Vagina (tissue), 2 donors: ENCODE measurements around the gene WIPF3.

Experiments
- POLR2A ChIP-seq, 2 donors: fragments of 450-650 bp; IDR thresholded peaks; one replicate each; pipeline ENCODE4 v1.6.1; 2017; ENCODE audit warnings: antibody characterized with exemption in 2 of 2, mild to moderate bottlenecking in 2 of 2, moderate library complexity in 2 of 2
- POLR2AphosphoS5 ChIP-seq, 2 donors: sonication (generic); formaldehyde crosslinking; IDR thresholded peaks; one replicate each; pipeline ENCODE4 v1.9.0; 2017; ENCODE audit warnings: antibody characterized with exemption in 2 of 2, mild to moderate bottlenecking in 2 of 2, low read depth in 1 of 2; ENCODE audit not compliant: insufficient read depth in 1 of 2
- TF ChIP-seq, protein P1 (sequence below), 3 experiments: fragments of 450-650 bp in 2 of 3; fragments of 200-600 bp in 1 of 3; sonication (generic) in 1 of 3; IDR thresholded peaks; one replicate each; pipeline ENCODE4 v1.5.1; 2017 to 2019; ENCODE audit warnings: antibody characterized with exemption in 3 of 3, mild to moderate bottlenecking in 2 of 3, moderate library complexity in 2 of 3

DNA sequence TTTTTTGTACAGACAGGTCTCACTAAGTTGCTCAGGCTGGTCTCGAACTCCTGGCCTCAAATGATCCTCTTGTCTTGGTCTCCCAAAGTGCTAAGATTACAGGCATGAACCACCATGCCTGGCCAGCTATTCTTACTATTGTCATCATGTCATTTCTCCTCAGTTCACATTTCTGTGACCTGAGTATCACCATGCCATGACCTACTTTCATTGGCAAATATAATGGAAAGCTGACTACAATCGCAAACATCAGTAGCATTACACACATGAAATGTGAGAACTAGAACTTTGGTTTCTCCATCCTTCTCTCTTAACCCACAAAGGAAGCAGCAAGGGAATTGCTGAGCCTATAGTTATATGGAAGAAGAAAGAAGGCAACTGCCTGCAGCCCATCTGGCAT, 26.0 kb upstream of the WIPF3 start:
- TF ChIP-seq, protein P1, sequence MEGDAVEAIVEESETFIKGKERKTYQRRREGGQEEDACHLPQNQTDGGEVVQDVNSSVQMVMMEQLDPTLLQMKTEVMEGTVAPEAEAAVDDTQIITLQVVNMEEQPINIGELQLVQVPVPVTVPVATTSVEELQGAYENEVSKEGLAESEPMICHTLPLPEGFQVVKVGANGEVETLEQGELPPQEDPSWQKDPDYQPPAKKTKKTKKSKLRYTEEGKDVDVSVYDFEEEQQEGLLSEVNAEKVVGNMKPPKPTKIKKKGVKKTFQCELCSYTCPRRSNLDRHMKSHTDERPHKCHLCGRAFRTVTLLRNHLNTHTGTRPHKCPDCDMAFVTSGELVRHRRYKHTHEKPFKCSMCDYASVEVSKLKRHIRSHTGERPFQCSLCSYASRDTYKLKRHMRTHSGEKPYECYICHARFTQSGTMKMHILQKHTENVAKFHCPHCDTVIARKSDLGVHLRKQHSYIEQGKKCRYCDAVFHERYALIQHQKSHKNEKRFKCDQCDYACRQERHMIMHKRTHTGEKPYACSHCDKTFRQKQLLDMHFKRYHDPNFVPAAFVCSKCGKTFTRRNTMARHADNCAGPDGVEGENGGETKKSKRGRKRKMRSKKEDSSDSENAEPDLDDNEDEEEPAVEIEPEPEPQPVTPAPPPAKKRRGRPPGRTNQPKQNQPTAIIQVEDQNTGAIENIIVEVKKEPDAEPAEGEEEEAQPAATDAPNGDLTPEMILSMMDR (IDR thresholded peaks at IDR 0.05): no peak
- no peak for TF ChIP-seq POLR2A (IDR thresholded peaks at IDR 0.05)
- no peak for TF ChIP-seq POLR2AphosphoS5 (IDR thresholded peaks at IDR 0.05; ENCODE audit: insufficient read depth in 1 of 2, low read depth in 1 of 2)
